OCI-LY3 (cell line): ENCODE results near the gene NKX1-2.

ENCODE experiments used
- H2AFZ ChIP-seq: fragments of 200-600, 300-600 bp; shearing (Covaris generic); 2 replicates; pipeline ENCODE4 v1.6.0; 2014; ENCODE audit warnings: antibody characterized with exemption, low read depth, low read length
- H3K27ac ChIP-seq: fragments of 200-600, 300-600 bp; sonication (generic); 2 replicates; pipeline ENCODE4 v1.5.1; 2014; ENCODE audit warnings: mild to moderate bottlenecking, low read length, moderate library complexity, mixed read lengths
- H3K27me3 ChIP-seq: fragments of 200-600, 300-600 bp; sonication (generic); 2 replicates; pipeline ENCODE4 v1.6.1; 2014; ENCODE audit warnings: low read depth, low read length, mixed read lengths
- H3K36me3 ChIP-seq: fragments of 200-600, 300-600 bp; sonication (generic); replicated peaks from 2 replicates; pipeline ENCODE3; 2014; ENCODE audit warnings: low read depth, low read length, mixed read lengths
- H3K4me1 ChIP-seq: fragments of 300-600, 200-600 bp; sonication (generic); 2 replicates; pipeline ENCODE4 v1.6.1; 2014; ENCODE audit warnings: low read length, mixed read lengths
- H3K4me2 ChIP-seq: fragments of 200-600, 300-600 bp; sonication (generic); 2 replicates; pipeline ENCODE4 v1.6.1; 2014; ENCODE audit warnings: low read length, mixed read lengths
- H3K4me3 ChIP-seq: fragments of 300-600, 200-600 bp; sonication (generic); 2 replicates; pipeline ENCODE4 v1.5.1; 2014; ENCODE audit warnings: antibody characterized with exemption, mild to moderate bottlenecking, low read length, moderate library complexity
- H3K79me2 ChIP-seq: fragments of 300-600, 200-600 bp; shearing (Covaris generic); 2 replicates; pipeline ENCODE4 v1.6.1; 2014; ENCODE audit warnings: mild to moderate bottlenecking, low read length, mixed read lengths
- H3K9ac ChIP-seq: fragments of 300-600, 200-600 bp; shearing (Covaris generic); 2 replicates; pipeline ENCODE4 v1.6.0; 2014; ENCODE audit warnings: mild to moderate bottlenecking, low read length, moderate library complexity
- H3K9me3 ChIP-seq: fragments of 200-600, 300-600 bp; shearing (Covaris generic); 2 replicates; pipeline ENCODE4 v1.6.1; 2014; ENCODE audit warnings: low read length, mixed read lengths; ENCODE audit not compliant: insufficient read depth
- H4K20me1 ChIP-seq: fragments of 200-600, 300-600 bp; sonication (generic); 2 replicates; pipeline ENCODE4 v1.6.1; 2016; ENCODE audit warnings: low read length, mixed read lengths; ENCODE audit not compliant: insufficient read depth
- EZH2phosphoT487 ChIP-seq: fragments of 200-600 bp; shearing (Covaris generic); IDR thresholded peaks from 2 replicates; pipeline ENCODE4 v1.6.1; 2018; ENCODE audit warnings: antibody characterized with exemption, mixed run types, low read depth
- TF ChIP-seq, protein P1 (sequence below): fragments of 200-600, 300-600 bp; sonication (generic); IDR thresholded peaks from 2 replicates; pipeline ENCODE4 v1.5.1; 2014; ENCODE audit warnings: antibody characterized with exemption, low read length, low read depth

Gene NKX1-2

DNA sequence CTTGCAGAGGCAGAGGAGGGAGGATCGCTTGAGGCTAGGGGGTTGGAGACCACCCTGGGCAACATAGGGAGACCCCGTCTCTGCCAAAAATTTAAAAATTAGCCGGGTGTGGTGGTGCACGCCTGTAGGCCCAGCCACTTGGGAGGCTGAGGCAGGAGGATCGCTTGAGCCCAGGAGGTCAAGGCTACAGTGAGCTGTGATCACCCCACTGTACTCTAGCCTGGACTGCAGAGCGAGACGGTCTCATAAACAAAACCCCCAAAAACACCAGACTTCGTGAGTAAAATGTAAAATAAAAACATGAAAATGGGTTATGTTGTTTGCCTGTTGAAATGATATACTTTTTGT, 12.5 kb upstream of the NKX1-2 start:
- Histone ChIP-seq H3K27me3 (no peaks in the 10 kb centered on the region), H3K9me3 (no peaks in the 10 kb centered on the region), H3K79me2 (no peaks in the 10 kb centered on the region), H3K4me3 (peak overlapping the region; percentile 94), H4K20me1 (no peaks in the 10 kb centered on the region), H3K36me3 (no peaks in the 10 kb centered on the region), H3K4me1 (peaks cover 13% of the 10 kb centered on the region), H3K4me2 (peak overlapping the region; percentile 84), H3K9ac (peak overlapping the region; percentile 60; the same call in 1 of the 2 replicates), H2AFZ (peak overlapping the region; percentile 94; the same call in 1 of the 2 replicates), H3K27ac (no peak overlapping the region)
- TF ChIP-seq EZH2phosphoT487 = no peak
- TF ChIP-seq, protein P1, sequence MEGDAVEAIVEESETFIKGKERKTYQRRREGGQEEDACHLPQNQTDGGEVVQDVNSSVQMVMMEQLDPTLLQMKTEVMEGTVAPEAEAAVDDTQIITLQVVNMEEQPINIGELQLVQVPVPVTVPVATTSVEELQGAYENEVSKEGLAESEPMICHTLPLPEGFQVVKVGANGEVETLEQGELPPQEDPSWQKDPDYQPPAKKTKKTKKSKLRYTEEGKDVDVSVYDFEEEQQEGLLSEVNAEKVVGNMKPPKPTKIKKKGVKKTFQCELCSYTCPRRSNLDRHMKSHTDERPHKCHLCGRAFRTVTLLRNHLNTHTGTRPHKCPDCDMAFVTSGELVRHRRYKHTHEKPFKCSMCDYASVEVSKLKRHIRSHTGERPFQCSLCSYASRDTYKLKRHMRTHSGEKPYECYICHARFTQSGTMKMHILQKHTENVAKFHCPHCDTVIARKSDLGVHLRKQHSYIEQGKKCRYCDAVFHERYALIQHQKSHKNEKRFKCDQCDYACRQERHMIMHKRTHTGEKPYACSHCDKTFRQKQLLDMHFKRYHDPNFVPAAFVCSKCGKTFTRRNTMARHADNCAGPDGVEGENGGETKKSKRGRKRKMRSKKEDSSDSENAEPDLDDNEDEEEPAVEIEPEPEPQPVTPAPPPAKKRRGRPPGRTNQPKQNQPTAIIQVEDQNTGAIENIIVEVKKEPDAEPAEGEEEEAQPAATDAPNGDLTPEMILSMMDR = no peak

DNA sequence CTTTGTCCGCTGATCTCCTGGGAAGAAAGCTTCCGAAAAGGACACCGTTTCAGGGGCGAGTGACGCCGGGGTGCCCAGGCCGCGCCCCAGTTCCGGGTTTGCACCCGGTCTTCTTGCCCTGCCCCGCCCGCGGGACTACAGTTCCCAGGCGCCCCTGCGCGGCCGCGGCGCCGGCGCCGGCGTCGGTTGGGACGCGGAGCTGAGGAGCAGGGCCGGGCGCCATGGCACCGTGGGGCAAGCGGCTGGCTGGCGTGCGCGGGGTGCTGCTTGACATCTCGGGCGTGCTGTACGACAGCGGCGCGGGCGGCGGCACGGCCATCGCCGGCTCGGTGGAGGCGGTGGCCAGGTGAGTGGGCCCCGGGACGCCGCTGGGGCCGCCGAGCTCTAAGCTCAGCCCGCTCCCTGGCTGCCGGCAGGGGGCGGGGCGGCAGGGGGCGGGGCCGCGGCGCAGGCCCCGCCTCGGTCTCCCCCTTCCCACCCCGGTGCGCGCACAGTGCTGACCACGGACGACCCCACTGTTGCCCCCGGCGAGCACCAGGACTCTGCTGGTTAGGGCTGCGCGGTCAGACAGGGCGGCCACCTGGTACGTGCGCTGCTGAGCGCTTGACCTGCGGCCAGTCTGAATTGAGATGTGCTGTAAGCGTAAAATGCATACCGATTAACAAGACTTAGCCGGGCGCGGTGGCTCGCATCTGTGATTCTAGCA, 12.0 kb upstream of the NKX1-2 start, which contains the start of gene LHPP:
TSS of gene LHPP (plus strand) at position 182 of the 706 bp plus-strand sequence. CDS start at position 222, 40 bp downstream.
- H3K9ac ChIP-seq = peak within 1 kb of the TSS; percentile 60
- H3K79me2 ChIP-seq = no peaks in the 10 kb centered on the region
- no peaks in the 10 kb centered on the region for H3K9me3 ChIP-seq
- H3K36me3 ChIP-seq = no peaks in the 10 kb centered on the region
- no peak within 1 kb of the TSS for H3K27ac ChIP-seq
- H2AFZ ChIP-seq = peak within 1 kb of the TSS; percentile 99
- H3K4me3 ChIP-seq = peak within 1 kb of the TSS; percentile 94
- TF ChIP-seq, protein P1 = no peak
- TF ChIP-seq EZH2phosphoT487 = no peak
- H3K4me1 ChIP-seq = peaks cover 13% of the 10 kb centered on the region
- no peaks in the 10 kb centered on the region for H4K20me1 ChIP-seq
- H3K4me2 ChIP-seq = peak within 1 kb of the TSS; percentile 84
- H3K27me3 ChIP-seq = no peaks in the 10 kb centered on the region; the same call in 1 of the 2 replicates

- Histone ChIP-seq H3K4me2 (no peak overlapping the region), H3K9me3 (no peaks in the 10 kb centered on the region), H2AFZ (no peak overlapping the region), H3K36me3 (no peaks in the 10 kb centered on the region), H3K27me3 (peaks cover 10% of the 10 kb centered on the region), H3K79me2 (no peaks in the 10 kb centered on the region), H3K9ac (no peak overlapping the region), H4K20me1 (no peaks in the 10 kb centered on the region), H3K27ac (no peak overlapping the region), H3K4me3 (no peak overlapping the region), H3K4me1 (peaks cover 3% of the 10 kb centered on the region)
- TF ChIP-seq EZH2phosphoT487 = no peak
- TF ChIP-seq, protein P1 = no peak
Measured at GRCh38 chr10:124460144-124460543, 10.3 kb upstream of the NKX1-2 start.

GRCh38 chr10:124459395-124459794, 9.6 kb upstream of the NKX1-2 start:
- TF ChIP-seq EZH2phosphoT487 = no peak
- TF ChIP-seq, protein P1 = no peak
- H3K79me2 ChIP-seq = no peaks in the 10 kb centered on the region
- H3K4me3 ChIP-seq = no peak overlapping the region
- H3K27ac ChIP-seq = no peak overlapping the region
- no peak overlapping the region for H3K9ac ChIP-seq
- no peak overlapping the region for H3K4me2 ChIP-seq
- no peaks in the 10 kb centered on the region for H3K36me3 ChIP-seq
- H3K9me3 ChIP-seq = no peaks in the 10 kb centered on the region
- no peaks in the 10 kb centered on the region for H4K20me1 ChIP-seq
- no peaks in the 10 kb centered on the region for H3K4me1 ChIP-seq
- peaks cover 12% of the 10 kb centered on the region for H3K27me3 ChIP-seq
- H2AFZ ChIP-seq = no peak overlapping the region
